HG02840 (cell line): ENCODE results near the gene INPP5F.

Experiments
- ATAC-seq: cut with Tn5 transposase; IDR thresholded peaks from one replicate; pipeline ENCODE4 v1.9.1; 2021; ENCODE audit warnings: mild to moderate bottlenecking, moderate library complexity, moderate number of reproducible peaks; ENCODE audit not compliant: unreplicated experiment, low FRiP score

INPP5F gene

GRCh38 chr10:119812684-119813083, 86.8 kb downstream of the INPP5F start:
- no peak for ATAC-seq

- no peak for ATAC-seq
Measured at GRCh38 chr10:119815671-119816070, 89.8 kb downstream of the INPP5F start.

- ATAC-seq: no peak
Measured at GRCh38 chr10:119817991-119818888, 92.4 kb downstream of the INPP5F start.

GRCh38 chr10:119818889-119819270, 93.0 kb downstream of the INPP5F start:
- no peak for ATAC-seq

- no peak for ATAC-seq
Measured at GRCh38 chr10:119821182-119821581, 95.3 kb downstream of the INPP5F start.

- ATAC-seq: no peak
Measured at GRCh38 chr10:119824299-119824698, 98.4 kb downstream of the INPP5F start.

- ATAC-seq: no peak
Measured at GRCh38 chr10:119826771-119827170, 100.9 kb downstream of the INPP5F start.

- no peak for ATAC-seq
Measured at GRCh38 chr10:119827430-119827829, 101.6 kb downstream of the INPP5F start.

GRCh38 chr10:119829429-119829828, 103.6 kb downstream of the INPP5F start:
- ATAC-seq: no peak

- ATAC-seq: no peak
Measured at GRCh38 chr10:119830851-119831250, 105.0 kb downstream of the INPP5F start.

GRCh38 chr10:119831656-119832055, 105.8 kb downstream of the INPP5F start:
- no peak for ATAC-seq

- no peak for ATAC-seq
Measured at GRCh38 chr10:119832951-119833350, 107.1 kb downstream of the INPP5F start.

GRCh38 chr10:119834188-119834587, 108.3 kb downstream of the INPP5F start:
- no peak for ATAC-seq

GRCh38 chr10:119845656-119846055, 119.8 kb downstream of the INPP5F start:
- no peak for ATAC-seq

GRCh38 chr10:119849031-119849789, 123.4 kb downstream of the INPP5F start:
- no peak for ATAC-seq

- no peak for ATAC-seq
Measured at GRCh38 chr10:119849944-119850343, 124.1 kb downstream of the INPP5F start.

- no peak for ATAC-seq
Measured at GRCh38 chr10:119852277-119852676, 126.4 kb downstream of the INPP5F start.

- no peak for ATAC-seq
Measured at GRCh38 chr10:119852822-119853221, 127.0 kb downstream of the INPP5F start.

GRCh38 chr10:119853574-119853973, 127.7 kb downstream of the INPP5F start:
- no peak for ATAC-seq

- ATAC-seq: no peak
Measured at GRCh38 chr10:119858063-119858462, 132.2 kb downstream of the INPP5F start.

- no peak for ATAC-seq
Measured at GRCh38 chr10:119859420-119860258, 133.8 kb downstream of the INPP5F start.
